Measurements from ENCODE around the gene DDX27. TPM values are rescaled to one million over a fixed set of nuclear protein-coding genes. Genes with fewer than 3 reads are reported as not detected.

DDX27 gene
- total and polyA plus RNA-seq, 2 of the 13 experiments (the other 11 are each of a cell fraction or from before 2014, with no cell fraction given), result 42.6 to 72.8 TPM

GRCh38 chr20:49275216-49275615, 56.0 kb downstream of the DDX27 start:
- Histone ChIP-seq H3K4me3 (replicated peaks in 1 of 3; ENCODE audit: insufficient read depth in 1 of 3, low read depth in 2 of 3, low read length in 3 of 3) (no peak overlapping the region), H3K27me3 (ENCODE audit: control insufficient read depth in 1 of 2, insufficient read depth in 2 of 2, low read length in 2 of 2) (peaks cover 0 to 4% of the 10 kb centered on the region in 2 experiments; a peak in 1 of 5 replicates), H4K20me1 (ENCODE audit: insufficient read depth, low read length) (peaks cover 16% of the 10 kb centered on the region), H3K36me3 (replicated peaks in 1 of 2; ENCODE audit: control insufficient read depth in 1 of 2, insufficient read depth in 2 of 2, low read length in 2 of 2) (peaks cover 24 to 43% of the 10 kb centered on the region in 2 experiments), H3K79me2 (ENCODE audit: insufficient read depth, low read length) (peaks cover 57% of the 10 kb centered on the region), H3K4me2 (ENCODE audit: low read depth, low read length) (no peak overlapping the region; the same call in 1 of the 2 replicates), H3K27ac (ENCODE audit: extremely low read length, insufficient read depth, low read length) (no peak overlapping the region), H3K4me1 (ENCODE audit: insufficient read depth, low read length) (peaks cover 39% of the 10 kb centered on the region), H3K9me3 (ENCODE audit: low read length) (no peaks in the 10 kb centered on the region), H3K9ac (ENCODE audit: insufficient read depth, low read depth, low read length) (no peak overlapping the region), H2AFZ (ENCODE audit: low read length) (no peak overlapping the region)
- no peak for DNase-seq (ENCODE audit: low spot score)
- 97% methylated on average over 4 of the region's 4 CpGs for WGBS (ENCODE audit: low lambda C conversion rate)
- in situ Hi-C loops (cut with HindIII; ENCODE audit: extremely low pct_ligation_motif_present, low pct_unique_long_range_greater_than_20kb) (no loop called here), intact Hi-C loops (cut with micrococcal nuclease; ENCODE audit: unreplicated experiment) (loop anchor here (5.0 kb wide), 2 partner anchors 88 to 458 kb away; partner anchors contain the start of gene STAU1)
- ChIA-PET POLR2A (no interaction called here), CTCF (ENCODE audit: low intra/inter-chr PET ratio, low total read pairs) (no interaction called here)
- TF ChIP-seq, protein P1, sequence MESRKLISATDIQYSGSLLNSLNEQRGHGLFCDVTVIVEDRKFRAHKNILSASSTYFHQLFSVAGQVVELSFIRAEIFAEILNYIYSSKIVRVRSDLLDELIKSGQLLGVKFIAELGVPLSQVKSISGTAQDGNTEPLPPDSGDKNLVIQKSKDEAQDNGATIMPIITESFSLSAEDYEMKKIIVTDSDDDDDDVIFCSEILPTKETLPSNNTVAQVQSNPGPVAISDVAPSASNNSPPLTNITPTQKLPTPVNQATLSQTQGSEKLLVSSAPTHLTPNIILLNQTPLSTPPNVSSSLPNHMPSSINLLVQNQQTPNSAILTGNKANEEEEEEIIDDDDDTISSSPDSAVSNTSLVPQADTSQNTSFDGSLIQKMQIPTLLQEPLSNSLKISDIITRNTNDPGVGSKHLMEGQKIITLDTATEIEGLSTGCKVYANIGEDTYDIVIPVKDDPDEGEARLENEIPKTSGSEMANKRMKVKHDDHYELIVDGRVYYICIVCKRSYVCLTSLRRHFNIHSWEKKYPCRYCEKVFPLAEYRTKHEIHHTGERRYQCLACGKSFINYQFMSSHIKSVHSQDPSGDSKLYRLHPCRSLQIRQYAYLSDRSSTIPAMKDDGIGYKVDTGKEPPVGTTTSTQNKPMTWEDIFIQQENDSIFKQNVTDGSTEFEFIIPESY (CRISPR knock-in tag; IDR thresholded peaks at IDR 0.05), result 0 out of 2 replicates have a peak, but pooled peaks have one; percentile 11
- no peak for TF ChIP-seq YY1 (IDR thresholded peaks at IDR 0.05; ENCODE audit: insufficient read depth, insufficient replicate concordance, low read depth, low read length)
- no peak for TF ChIP-seq ZNF10 (CRISPR knock-in tag; IDR thresholded peaks at IDR 0.05; ENCODE audit: borderline replicate concordance, low read depth)
- TF ChIP-seq, protein P2, sequence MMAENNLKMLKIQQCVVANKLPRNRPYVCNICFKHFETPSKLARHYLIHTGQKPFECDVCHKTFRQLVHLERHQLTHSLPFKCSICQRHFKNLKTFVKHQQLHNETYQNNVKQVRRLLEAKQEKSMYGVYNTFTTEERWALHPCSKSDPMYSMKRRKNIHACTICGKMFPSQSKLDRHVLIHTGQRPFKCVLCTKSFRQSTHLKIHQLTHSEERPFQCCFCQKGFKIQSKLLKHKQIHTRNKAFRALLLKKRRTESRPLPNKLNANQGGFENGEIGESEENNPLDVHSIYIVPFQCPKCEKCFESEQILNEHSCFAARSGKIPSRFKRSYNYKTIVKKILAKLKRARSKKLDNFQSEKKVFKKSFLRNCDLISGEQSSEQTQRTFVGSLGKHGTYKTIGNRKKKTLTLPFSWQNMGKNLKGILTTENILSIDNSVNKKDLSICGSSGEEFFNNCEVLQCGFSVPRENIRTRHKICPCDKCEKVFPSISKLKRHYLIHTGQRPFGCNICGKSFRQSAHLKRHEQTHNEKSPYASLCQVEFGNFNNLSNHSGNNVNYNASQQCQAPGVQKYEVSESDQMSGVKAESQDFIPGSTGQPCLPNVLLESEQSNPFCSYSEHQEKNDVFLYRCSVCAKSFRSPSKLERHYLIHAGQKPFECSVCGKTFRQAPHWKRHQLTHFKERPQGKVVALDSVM (CRISPR knock-in tag; IDR thresholded peaks at IDR 0.05), result peak; percentile 23; the same call in 1 of the 2 replicates
- TF ChIP-seq, protein P3, sequence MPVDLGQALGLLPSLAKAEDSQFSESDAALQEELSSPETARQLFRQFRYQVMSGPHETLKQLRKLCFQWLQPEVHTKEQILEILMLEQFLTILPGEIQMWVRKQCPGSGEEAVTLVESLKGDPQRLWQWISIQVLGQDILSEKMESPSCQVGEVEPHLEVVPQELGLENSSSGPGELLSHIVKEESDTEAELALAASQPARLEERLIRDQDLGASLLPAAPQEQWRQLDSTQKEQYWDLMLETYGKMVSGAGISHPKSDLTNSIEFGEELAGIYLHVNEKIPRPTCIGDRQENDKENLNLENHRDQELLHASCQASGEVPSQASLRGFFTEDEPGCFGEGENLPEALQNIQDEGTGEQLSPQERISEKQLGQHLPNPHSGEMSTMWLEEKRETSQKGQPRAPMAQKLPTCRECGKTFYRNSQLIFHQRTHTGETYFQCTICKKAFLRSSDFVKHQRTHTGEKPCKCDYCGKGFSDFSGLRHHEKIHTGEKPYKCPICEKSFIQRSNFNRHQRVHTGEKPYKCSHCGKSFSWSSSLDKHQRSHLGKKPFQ (CRISPR knock-in tag; IDR thresholded peaks at IDR 0.05; ENCODE audit: insufficient replicate concordance), result no peak
- TF ChIP-seq ZNF317 (CRISPR knock-in tag; IDR thresholded peaks at IDR 0.05), result no peak
- TF ChIP-seq ZNF629 (CRISPR knock-in tag; conservative IDR thresholded peaks at IDR 0.05), result peak; percentile 52; the same call in 1 of the 2 replicates
- FAIRE-seq, result no peak
- BruUV-seq (replicated peaks), result no TSS peak
- no peak for ATAC-seq
